GM19395 (cell line): ENCODE results near the gene NCAM2.

Experiments
- ATAC-seq: cut with Tn5 transposase; IDR thresholded peaks from one replicate; pipeline ENCODE4 v1.9.1; 2021; ENCODE audit warnings: mild to moderate bottlenecking, moderate library complexity; ENCODE audit not compliant: unreplicated experiment

Gene NCAM2

GRCh38 chr21:21204366-21204996 is 206.3 kb downstream of the NCAM2 start:
- ATAC-seq, result no peak

DNA sequence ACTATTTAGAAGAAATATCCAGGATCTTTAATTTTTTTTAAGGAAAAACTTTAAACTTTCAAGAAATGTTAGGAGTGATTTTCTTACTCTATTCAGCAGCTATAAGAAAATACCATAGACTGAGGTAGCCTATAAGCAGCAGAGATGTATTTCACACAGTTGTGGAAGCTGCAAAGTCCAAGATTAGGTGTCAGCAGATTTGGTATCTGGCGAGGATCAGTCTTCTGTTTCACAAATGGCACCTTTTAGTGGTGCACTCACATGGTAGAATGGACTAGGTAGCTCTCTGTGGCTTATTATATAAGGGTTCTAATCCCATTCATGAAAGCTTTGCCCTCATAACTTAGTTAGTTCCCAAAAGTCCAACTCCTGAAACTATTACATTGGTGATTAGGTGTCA is 207.4 kb downstream of the NCAM2 start:
- no peak for ATAC-seq

DNA sequence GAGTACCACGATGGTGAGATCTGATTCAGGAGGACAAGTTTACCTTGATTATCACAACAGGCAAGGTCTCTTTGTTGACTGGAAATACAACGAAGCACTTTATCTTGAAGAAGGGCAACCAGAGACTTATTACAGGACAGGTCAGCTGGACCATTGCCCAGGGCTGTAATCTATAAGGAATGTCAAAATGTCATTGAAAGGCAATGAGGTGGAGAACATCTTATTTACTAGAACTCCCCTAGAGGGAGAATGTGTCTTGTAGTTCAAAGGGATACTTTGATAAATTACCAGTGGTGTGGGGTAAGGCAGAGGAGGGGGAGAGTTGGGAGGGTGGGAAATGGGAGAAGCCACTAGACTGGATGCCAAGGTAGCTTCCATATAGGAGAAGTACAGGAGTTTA is 212.3 kb downstream of the NCAM2 start:
- no peak for ATAC-seq

DNA sequence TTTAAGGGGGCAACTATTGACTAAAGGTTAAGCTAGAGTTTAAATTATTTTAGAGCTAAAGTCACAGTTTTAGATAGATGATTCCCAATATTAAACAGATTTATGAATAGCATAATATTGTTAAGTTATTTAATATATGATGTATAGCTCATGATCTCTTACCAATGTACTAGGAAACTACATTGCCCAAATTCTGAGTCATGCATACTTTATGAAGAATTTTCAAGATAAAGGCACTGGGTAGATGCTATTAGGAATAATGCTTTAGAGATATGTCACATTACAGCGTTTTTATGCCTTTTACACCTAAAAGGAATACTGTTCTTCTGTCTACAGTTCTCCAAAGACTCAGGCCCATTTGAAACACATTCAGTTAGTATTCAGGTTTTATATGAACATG is 215.1 kb downstream of the NCAM2 start:
- ATAC-seq, result no peak

- no peak for ATAC-seq
Measured at GRCh38 chr21:21216047-21216446, 217.8 kb downstream of the NCAM2 start.

GRCh38 chr21:21226472-21226871 is 228.3 kb downstream of the NCAM2 start:
- ATAC-seq, result no peak

- no peak for ATAC-seq
Measured at GRCh38 chr21:21230672-21231071, 232.5 kb downstream of the NCAM2 start.

DNA sequence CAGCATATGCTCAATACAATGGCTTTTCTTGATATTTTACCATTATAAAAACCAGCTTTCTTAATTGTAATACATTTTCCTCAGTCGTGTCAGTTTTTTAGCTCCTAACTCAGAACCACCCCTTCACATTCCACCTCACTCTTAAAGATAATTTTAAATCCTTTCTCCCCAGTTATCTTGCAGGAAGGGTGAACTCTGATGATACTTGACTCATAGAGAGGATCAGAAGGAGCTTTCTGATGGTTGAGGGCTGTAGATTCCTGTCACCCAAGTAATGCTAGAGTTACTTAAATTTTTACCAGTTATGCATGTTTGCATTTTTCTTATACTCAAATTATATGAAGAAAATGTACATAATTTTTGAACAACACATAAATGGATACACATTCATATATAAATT is 233.7 kb downstream of the NCAM2 start:
- ATAC-seq, result no peak

GRCh38 chr21:21232320-21232719 is 234.1 kb downstream of the NCAM2 start:
- ATAC-seq, result no peak

GRCh38 chr21:21233051-21233450 is 234.8 kb downstream of the NCAM2 start:
- no peak for ATAC-seq

GRCh38 chr21:21236996-21237395 is 238.8 kb downstream of the NCAM2 start:
- no peak for ATAC-seq

DNA sequence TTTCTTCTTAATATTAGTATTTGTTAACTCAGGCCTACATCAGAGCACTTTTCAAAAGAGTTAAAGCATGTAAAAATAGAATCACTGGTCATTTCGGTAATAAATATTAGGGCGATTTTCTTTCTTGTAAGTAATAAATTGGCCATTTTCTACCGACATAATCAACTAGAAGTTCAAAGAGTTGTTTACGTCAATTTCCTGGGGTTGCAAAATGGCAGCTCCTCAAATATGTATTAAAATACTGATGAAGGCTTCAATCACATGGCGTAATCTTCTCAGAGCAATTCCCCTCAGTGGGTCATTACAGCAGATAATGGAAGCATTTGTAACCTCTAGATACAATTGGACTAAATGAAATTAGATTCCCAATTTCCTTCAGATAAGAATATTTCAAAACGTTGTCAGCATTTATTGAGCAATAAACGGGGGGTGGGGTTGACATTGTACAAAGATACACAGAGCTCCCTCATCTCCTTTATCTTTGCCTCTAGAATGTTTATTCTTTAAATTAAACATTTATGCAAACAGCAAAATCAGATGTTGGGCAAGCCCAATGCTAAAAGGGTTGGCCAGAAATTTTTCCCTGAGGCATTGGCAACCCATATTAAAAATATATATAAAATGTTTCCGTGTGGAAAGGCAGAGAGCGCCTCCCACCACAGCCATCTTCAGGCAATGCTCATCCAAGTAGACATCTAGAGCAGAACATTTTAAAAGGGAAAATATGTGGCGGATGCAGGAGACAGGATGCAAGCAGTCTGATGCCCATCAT is 240.6 kb downstream of the NCAM2 start:
- no peak for ATAC-seq

DNA sequence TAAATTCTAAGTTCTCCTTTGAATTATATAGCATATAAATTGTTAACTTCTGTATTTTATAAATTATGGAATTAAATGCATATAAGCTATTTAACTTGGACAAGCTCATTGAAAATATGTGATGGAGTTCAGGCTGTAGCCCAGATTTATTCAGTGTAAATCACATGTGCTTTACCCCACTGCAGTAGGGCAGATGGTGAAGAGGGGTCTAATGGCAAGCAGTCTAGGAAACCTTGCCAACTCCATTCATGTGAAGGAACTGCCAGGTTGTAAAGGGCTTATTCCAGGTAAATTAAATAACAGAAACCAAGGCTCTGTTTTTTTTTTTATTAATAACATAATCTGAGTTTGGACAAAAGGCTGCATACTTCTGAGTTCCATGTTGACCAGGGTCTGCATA is 243.2 kb downstream of the NCAM2 start:
- no peak for ATAC-seq

DNA sequence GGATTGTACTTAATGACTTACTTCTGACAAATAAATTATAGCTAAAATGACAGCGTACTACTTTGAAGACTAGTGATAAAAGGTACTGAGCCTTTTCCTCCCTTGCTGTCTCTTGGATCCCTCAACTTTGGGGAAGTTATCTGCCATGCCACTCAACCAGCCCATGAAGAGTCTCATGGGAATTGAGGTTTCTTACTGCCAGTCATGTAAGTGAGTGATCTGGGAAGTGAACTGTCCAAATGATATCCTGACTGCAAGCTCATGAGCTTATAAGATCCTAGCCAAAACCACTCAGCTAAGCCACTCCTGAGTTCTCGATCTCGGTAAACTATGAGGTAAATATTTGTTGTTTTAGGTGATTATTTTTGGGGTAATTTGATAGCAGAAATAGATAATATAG is 247.8 kb downstream of the NCAM2 start:
- no peak for ATAC-seq

DNA sequence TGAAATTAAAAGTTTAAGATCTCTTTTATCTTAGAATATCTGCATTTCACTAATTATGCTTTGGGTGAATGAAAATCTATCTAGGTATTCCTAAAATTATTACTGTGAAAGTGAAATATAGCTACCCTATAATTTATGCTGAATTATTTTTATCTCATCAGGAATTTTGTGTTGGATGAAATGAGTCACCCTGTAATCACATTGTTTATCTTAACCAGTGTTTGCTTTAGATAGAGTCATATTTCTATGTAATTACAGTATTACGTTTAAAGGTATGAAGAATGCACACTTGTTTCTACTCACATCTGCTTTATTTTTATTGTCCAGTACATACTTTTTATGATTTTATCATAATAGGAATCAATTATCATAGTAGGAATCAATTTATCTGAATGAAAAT is 249.2 kb downstream of the NCAM2 start:
- no peak for ATAC-seq

GRCh38 chr21:21262048-21262447 is 263.8 kb downstream of the NCAM2 start:
- ATAC-seq, result no peak

- ATAC-seq, result no peak
Measured at GRCh38 chr21:21268061-21268471, 269.9 kb downstream of the NCAM2 start.

- ATAC-seq, result no peak
Measured at GRCh38 chr21:21268885-21269284, 270.7 kb downstream of the NCAM2 start.

GRCh38 chr21:21279193-21279901 is 281.1 kb downstream of the NCAM2 start:
- ATAC-seq, result no peak

DNA sequence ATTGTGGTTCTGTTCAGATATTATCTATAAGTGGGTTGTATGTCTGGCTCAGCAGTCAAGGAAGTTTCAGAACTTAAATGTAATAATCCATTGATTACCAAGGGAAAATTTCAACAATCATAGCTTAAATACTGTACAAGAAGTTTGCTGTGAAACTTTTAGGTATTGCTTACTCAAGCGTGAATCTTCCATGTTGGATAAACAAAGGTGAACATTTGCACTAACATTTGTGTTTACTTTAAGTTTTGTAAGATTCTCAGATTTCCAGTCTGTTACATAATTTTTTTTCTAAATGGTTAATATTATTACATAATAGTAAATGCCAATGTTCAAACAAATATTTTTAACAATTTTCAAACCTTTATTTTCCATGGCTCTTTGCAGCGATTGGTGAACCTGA is 285.6 kb downstream of the NCAM2 start:
- no peak for ATAC-seq

DNA sequence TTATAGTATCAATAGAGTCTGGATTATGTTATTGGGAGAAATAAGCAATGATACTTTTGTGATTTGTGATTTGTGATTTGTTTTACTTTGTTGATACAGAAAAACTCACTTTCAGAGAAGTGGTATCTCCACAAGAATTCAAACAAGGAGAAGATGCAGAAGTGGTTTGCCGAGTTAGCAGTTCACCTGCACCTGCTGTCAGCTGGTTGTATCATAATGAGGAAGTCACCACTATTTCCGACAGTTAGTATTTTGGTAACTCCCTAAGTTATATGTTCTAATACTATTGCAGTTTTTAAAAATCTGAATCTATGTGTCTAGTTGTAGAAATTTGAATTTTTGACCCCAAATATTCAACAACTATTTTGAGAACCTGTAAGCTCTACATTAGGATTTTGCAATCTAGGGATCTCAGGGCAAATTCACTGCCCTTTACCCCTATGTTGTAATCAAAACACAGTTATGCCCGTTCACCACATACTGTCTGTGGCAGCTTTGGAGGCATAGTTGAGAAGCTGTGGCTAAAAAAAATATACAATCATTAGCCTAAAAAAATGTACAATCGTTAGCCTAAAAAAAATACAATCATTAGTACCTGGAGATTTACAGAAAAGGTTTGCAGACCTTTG is 288.1 kb downstream of the NCAM2 start:
- no peak for ATAC-seq

GRCh38 chr21:21290751-21291150 is 292.5 kb downstream of the NCAM2 start:
- ATAC-seq, result no peak
